ENCODE measurements around the gene INPP5D. TPM values are rescaled to one million over a fixed set of nuclear protein-coding genes. Genes with fewer than 3 reads are reported as not detected.
"Not testable (repeated sequence)": the region's sequence is repeated elsewhere in the genome, so short reads cannot be mapped to it uniquely, and the experiment has no call there.

Gene INPP5D
- total RNA-seq, 1 donor from 2014 or later: 30.4 TPM

DNA sequence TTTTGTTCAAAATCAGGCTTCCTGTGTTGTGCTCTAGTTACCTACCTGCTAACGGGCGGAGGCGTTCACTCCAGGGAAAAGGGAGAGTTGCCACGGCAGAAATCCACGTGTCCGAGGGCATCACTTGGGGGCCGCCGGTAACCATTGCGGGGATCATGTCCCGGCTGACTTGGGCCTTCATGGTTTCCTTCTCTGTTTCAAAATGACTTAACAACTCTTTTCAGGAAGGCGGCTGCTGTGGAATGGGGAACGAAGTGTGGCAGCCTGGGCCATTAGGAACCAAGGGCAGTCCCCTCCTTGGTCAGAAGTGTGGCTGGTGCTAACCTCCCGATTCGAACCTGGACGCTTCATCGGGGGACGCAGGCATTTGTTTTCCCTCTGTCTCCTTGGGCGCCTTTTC is 56.8 kb downstream of the INPP5D start:
- DNase-seq (ENCODE audit: low spot score): no peak

DNA sequence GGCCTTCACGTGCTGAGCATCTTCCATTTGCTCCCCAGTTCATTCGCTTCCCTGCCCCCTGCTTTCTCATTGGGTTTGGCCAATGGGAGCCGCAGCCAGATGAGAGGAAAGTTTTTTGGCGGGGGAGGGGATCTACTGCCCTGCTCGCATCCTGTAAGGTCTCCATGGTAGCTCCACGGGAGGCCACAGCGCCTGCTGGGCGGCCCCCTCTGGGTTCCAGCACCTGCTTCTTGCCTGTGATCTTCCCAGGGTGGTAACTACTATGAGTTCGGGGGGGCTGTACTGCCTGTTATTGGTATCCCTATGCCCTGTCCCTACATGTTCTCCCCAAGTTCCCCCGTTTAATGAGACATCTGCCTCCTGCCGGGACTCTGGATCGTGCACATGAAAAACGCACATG is 57.2 kb downstream of the INPP5D start:
- no peak for DNase-seq (ENCODE audit: low spot score)

DNA sequence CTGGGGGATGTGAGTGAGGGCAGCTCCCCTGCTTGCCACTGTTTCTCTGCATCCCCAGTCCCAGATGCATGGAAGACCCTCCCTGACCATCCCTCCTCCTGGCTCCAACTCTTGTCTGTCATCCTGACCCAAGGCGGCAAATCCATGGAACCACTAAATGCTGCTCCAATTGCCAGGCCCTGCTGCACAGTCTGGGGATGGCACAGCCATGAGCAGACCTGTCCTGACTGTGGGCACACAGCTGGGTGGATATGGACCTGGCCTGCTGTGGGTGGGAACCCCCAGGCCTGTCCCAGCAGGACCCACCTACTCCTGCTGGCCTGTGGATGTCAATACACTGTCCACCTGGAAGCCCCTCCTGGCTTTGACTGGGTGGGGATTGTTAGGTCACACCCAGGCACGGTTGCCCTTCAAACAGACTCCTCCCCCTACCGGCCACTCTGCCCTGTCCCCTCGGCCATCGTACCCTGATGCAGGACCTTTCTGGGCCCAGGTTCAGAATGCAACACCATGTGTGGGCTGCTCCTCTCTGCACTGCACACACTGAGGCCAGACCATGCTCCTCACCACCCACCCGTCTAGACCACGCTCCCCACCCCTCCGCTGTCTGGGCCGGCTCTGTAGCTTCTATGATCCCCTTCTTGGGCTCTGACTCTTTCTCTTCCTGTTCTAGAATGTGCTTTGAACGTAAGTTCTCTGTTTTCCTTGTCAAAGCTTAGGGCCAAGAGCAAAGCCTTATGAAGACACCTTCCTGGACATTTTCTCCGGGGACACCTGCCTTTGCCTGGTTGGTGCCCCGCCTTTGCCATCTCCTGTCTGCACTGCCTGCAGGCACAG is 57.9 kb downstream of the INPP5D start:
- no peak for DNase-seq (ENCODE audit: low spot score)

DNA sequence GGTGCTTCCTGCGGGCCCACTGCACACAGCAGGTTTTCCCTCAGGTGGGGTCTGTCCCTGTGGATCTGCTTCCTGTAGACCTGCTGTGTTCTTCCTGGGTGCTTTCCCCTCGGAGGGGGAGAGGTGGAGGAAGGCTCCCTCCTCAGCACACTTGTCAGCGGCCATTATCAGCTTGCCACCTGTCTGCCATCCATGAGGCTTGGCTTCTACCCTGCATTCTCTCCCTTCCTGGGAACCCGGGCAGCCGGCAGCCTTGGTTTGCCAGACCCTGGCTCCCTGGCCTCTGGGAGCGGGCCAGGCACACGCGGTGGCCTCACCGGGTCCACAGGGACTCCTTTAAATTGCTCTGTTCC is 58.5 kb downstream of the INPP5D start:
- no peak for DNase-seq (ENCODE audit: low spot score)

DNA sequence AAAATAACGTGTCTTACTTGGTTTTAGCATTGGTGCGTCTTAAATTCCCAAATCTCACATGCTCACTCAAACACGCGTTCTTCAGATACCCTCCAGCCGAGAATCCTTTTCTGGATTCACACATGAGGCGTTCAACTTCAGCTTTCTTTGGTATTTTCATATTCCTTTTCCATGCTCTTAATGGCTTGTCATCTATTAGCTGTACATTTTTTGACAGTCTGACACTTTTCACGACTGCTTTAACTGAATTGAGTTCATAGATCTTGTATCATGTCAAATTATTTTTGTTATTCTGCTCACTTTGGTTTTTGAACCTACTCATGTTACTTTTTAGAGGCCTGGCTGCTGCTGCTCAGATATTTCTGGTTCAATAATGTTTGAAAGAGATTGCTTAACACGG is 59.0 kb downstream of the INPP5D start:
- no peak for DNase-seq (ENCODE audit: low spot score)

DNA sequence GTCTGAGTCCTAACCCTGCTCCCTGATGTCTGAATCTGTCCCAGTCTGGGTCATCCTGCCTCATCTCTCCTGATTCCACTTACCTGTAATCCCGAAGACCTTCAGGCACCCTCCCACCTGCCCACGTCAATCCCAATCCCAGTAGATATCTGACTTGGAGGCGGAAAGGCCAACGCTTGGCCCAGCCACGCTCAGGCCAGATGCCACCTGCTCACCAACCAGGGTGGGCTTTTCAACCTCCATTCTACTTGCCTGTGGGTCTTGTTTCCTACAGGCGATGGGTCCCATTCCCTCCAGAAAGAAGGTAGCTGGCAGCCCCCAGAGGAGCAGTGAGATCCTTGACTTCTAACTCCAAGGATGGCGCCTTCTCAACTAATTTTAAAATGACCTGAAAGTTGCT is 59.7 kb downstream of the INPP5D start:
- DNase-seq (ENCODE audit: low spot score): no peak

DNA sequence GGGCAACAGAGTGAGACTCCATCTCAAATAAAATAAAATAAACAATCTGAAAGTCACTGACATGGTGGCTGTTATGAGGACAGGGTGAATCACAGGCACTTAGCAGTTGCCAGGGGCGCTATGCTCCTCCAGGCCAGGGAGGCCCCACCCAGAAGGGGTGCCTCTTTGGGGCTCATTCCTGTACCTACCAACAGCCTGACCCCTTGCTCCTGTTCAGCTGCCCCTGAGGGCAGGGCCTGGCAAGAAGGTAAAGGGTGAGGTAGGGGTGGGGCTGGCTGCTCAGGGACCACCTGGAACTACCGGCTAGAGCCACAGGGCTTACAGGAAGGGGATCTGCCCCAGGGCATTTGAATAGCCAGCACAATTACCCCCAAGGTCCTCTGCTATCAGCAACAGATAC is 60.3 kb downstream of the INPP5D start:
- no peak for DNase-seq (ENCODE audit: low spot score)

DNA sequence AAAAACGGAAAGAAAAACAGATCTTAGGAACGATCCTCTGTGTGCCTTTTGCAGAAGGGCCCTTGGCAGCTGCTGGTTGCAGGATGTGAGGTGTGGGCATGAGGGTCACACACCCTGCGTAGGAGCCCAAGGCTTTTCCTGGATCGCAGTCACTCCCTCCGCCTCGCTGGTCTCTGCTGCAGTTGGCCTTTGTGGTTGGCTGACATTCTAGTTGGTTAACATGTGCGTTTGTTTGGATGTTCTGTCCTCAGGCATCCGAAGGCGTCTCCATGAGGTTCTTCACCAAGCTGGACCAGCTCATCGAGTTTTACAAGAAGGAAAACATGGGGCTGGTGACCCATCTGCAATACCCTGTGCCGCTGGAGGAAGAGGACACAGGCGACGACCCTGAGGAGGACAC is 61.7 kb downstream of the INPP5D start:
- DNase-seq (ENCODE audit: low spot score): no peak

DNA sequence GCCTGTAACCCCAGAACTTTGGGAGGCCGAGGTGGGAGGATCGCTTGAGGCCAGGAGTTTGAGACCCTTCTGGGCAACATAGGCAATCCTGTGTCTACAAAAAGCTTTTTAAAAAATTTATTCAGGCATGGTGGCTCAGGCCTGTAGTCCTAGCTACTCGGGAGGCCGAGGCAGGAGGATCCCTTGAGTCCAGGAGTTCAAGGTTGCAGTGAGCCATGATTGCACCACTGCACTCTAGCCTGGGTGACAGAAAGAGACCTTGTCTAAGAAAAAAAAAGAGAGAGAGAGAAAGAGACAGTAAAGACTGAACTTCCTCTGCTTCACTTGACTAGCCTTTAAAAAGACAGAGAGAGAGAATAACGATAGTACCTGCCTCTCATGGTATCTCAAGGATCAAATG is 62.4 kb downstream of the INPP5D start:
- no peak for DNase-seq (ENCODE audit: low spot score)

DNA sequence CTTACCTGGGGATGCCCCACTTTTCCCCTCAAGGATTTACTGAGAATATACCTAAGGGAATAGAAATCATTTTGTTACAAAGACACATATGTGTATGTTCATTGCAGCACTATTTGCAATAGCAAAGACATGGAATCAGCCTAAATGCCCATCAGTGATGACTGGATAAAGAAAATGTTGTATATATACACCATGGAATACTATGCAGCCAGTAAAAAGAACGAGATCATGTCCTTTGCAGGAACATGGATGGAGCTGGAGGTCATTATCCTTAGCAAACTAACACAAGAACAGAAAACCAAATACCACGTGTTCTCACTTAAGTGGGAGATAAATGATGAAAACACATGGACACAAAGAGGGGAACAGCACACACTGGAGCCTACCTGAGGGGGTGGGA is 63.4 kb downstream of the INPP5D start:
- not testable (repeated sequence) for DNase-seq (ENCODE audit: low spot score)

DNA sequence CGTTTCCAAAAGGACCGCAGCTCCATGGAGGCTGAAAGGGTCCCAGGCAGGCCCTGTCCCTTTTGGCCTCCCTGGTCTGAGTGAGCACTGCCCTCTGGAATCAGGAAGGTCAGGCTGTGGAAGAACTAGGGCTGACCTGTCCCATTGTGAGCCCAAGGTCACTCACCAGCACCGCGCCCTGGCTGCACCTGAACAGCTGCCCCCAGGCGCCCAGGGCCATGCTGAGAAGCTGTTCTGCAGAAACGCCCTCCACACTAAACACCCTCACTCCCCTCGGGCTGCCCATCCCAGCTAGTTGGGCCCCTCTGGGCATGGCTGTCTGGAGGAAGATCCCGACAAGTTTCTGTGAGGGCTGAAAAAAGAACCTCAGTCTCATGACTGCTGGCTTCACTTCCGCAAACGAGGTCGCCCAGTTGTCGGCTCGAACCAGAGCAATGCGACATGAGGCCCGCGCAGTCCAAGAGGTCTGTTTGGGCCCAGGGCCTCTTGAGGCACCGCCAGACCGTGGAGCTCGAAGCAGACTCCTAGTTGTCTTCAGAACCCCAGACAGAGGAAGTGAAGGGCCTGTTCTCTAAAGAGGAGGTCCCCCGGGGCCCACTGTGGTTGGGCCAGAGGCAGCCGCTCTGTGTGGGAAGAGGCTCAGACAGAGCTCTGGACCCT is 64.4 kb downstream of the INPP5D start:
- peak; percentile 22 for DNase-seq (ENCODE audit: low spot score)

DNA sequence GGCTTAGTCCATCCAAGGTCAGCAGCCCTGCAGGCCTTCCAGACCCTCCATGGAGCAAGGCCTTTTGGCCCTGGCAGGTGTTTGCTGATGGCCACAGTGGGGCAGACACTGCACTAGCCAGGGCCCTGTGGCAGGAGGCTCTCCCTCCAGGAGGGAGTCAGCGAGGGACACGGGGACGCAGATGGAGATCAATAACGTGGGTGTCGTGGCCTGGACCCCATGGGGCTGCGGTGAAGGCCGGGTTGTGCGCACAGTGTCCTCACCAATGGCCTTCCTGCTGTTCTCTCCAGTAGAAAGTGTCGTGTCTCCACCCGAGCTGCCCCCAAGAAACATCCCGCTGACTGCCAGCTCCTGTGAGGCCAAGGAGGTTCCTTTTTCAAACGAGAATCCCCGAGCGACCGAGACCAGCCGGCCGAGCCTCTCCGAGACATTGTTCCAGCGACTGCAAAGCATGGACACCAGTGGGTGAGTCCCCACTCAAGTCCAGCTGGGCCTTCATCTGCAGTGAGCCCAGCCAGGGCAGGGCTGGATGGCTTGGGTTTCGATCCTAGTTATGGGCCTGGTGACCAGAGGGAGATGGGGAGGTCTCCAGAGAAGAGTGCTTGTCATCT is 65.4 kb downstream of the INPP5D start:
- DNase-seq (ENCODE audit: low spot score): no peak

DNA sequence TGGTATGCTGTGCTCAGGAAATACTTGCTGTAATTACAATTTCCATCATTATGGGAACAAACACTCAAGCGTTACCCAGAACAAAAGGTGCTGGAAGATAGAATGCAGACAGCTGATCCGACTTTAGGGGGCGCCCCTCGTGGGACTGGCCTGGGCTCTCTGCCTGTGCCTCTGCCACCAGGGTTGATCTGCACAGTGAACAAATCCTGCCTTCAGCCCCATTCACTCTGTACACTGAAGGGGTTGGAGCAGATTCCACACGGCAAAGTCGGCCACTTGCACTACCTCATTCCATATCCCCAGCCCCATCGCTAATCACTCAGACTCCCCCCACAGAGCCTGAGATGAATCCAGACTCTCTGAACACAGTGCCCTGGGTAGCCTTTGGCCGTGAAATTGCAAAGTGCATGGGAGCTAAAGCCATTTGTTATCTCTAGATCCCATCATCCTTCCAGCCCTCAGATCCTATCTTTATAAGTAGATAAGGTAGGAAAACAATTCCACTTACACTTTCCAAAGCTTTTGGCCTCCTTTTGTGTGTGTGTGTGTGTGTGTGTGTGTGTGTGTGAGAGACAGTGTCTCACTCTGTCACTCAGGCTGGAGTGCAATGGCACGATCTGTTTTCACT is 69.3 kb downstream of the INPP5D start:
- DNase-seq (ENCODE audit: low spot score): no peak

DNA sequence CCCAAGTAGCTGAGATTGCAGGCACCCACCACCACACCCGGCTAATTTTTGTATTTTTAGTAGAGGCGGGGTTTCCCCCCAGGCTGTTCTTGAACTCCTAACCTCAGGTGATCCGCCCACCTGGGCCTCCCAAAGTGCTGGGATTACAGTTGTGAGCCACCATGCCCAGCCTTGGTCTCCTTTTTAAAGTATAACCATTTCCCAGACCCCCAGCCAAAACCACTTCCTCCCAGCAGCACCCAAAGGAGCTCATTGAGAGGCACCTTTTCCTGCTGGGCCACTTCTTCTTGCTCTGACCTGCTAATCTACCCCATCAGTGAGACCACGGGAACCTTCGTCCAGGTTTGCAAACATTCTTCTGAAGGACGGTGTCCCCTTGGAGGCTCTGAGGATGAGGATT is 69.9 kb downstream of the INPP5D start:
- DNase-seq (ENCODE audit: low spot score): no peak

DNA sequence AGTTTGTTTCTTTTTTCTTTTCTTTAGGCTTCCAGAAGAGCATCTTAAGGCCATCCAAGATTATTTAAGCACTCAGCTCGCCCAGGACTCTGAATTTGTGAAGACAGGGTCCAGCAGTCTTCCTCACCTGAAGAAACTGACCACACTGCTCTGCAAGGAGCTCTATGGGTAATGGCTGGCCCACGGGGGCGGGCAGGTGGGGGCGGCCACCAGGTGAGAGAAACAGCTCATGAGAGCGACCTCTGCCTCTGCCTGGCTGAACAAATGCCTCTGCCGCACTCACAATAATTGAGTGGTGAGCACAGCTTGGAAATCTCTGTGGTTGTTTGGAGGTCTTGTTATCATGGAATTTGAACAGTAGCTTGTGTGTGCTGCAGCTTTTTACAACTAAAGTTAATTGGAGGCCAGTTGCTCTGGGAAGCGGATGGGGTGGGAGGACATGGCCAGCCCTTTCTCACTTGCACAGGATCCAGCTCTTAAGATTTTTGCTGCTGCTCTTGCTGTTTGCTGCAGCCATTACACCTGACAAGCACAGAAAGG is 70.4 kb downstream of the INPP5D start:
- DNase-seq (ENCODE audit: low spot score): no peak

DNA sequence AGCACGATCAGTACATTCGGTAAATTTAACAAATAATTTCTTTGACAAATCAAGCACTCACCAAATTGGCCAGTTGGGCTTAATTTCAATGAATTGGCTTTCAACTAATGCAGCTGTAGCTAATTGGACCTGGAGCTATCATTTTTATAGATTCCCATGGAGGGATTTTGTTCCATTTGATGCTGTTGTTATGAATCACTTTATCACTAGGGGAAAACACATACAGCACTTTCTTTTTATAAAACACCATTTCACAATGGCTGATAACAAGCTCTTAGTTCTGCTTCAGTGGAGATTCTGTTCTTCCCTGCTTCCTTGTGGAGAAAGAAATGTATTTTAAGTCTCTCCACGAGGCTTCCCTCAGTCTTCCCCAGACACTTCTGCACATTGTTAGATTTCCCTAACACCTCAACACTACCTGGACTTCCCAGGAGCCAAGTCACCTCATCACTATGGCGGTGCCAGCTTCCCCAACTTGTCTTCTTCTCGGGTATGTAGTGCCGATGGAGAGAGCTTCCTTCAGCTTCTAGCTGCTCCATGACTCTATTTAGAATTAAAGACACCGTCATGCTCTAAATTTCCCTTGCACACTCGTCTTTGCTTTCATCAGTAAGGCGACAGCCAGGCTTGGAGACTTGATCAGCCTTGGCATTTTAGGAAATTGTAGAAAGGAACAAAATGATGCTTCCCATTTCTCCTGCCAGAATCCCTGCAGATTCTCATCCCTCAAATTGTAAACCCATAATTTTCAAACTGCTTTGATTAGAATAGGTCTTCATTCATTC is 72.0 kb downstream of the INPP5D start:
- no peak for DNase-seq (ENCODE audit: low spot score)

DNA sequence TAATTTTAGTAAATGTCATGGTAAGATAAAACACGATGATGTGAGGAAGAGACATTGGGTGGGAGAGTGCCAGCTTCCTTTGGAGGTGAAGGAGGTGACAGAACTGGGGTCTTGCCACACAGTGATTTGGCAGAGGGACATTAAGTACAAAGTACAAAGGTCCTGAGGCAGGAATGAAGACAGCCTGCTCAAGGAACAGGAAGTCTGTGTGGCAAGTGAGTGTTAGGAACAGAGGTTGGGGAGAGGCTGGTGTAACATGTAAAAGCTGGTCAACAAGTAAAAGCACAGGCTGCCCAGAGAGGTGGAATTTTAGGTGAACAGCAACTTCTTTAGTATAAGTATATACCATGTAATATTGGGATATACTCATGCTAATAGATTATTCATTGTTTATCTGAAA is 73.1 kb downstream of the INPP5D start:
- peak; percentile 38 for DNase-seq (ENCODE audit: low spot score)

DNA sequence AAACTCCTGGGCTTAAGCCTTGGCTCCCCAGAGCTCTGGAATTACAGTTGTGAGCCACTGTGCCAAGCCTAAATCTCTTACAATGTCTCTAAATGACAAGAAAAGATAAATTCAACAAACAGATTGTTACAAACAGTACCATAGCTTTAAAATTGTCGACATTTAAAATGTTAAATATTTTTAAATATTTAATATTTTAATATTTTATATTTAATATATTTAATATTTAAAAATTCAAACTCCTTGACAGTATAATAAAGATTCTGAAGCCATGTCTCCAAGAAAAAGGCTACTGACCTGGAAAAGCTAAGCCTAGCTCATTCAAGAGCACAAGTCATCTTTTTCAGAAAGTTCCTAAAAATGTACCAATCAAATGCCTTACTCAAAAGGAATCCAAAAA is 75.3 kb downstream of the INPP5D start:
- no peak for DNase-seq (ENCODE audit: low spot score)

DNA sequence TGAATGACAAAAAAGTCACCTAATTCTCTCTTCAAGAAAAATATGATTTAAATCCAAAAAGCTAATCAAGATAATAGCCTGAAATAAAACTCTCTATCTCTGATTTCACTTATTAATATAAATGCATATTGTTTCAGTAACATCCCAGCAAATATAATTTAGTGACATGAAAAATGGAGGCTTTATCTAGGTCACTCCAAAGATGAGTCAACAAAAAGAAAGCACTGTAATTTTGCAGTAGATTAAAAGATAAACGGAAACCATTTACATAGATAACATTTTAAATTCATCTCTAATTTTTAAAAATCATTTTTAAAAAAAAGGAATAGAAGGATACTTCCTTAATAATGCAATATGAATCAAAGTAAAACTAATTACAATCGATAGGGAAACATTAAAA is 76.9 kb downstream of the INPP5D start:
- no peak for DNase-seq (ENCODE audit: low spot score)

DNA sequence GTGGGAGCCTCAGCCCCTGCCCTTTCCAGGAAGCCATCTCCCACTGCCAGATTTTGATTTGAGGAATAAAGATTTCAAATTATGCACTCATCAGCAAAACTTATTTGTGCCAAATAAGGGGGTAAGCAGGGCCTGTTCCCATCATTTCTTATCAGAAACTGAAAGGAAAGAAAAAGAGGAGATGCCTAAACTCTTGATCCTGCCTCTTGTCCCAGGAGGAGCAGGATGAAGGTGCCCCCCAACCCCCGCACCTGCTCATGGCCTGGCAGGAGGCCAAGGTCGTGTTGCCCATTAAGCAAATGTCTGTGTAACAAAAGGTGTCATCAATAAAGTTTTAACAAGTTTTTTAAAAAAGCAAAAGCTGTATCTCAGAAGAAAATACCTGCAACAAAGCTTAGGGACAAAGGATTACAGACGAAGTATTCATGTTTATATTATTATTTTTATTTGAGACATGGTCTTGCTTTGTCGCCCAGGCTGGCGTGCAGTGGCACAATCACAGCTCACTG is 80.0 kb downstream of the INPP5D start:
- DNase-seq (ENCODE audit: low spot score): no peak

DNA sequence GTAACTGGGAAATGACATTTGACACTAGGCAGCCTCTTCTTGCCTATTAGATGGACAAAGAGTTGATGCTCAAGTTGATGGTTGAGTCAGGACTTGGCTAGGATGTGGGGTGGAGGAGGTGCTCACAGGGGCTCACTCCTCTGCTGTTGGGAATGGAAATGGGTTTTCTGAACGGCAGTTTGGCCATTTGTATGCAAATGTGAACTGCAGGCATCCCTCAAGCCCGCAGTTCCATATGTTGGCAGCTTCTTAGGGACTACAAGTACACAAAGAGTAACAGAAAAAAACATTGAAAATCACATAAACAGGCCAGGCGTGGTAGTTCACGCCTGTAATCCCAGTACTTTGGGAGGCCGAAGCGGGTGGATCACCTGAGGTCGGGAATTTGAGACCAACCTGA is 80.8 kb downstream of the INPP5D start:
- no peak for DNase-seq (ENCODE audit: low spot score)
